H1 (cell line): Measurements from ENCODE around the gene SFRP2. TPM values are rescaled to one million over a fixed set of nuclear protein-coding genes. Genes with fewer than 3 reads are reported as not detected.
A peak's percentile ranks its signal among the peaks of the same experiment; 100 is the strongest.

Experiments used
- CTCF ChIA-PET: fragments of 300-600 bp; sonication (Branson Sonifier 250); formaldehyde crosslinking; loops from one replicate; lab custom pipeline; 2021; ENCODE audit not compliant: partially characterized antibody; lab: Charles Lee
- POLR2A ChIA-PET: fragments of 300-600 bp; sonication (Branson Sonifier 250); formaldehyde crosslinking; loops from one replicate; lab custom pipeline; 2021; ENCODE audit warnings: inconsistent platforms; ENCODE audit not compliant: partially characterized antibody; lab: Charles Lee
- DNase-seq, 2 experiments: peaks; one replicate each; pipeline versions ENCODE4 v3.0.0 to v3.0.0-alpha.2; 2010 to 2022; ENCODE audit warnings: low spot score in 2 of 2, low read depth in 1 of 2, mixed read lengths in 1 of 2
- FAIRE-seq: peaks from 2 replicates; lab custom pipeline; 2011; peaks lifted over from hg19 to GRCh38; lab: Jason Lieb, UNC
- H2AFZ ChIP-seq: 2 replicates; pipeline ENCODE4 v1.8.1; 2012; ENCODE audit warnings: low read length, inconsistent platforms
- H2AK5ac ChIP-seq: 2 replicates; pipeline ENCODE4 v1.6.1; 2013; ENCODE audit warnings: low read depth, low read length
- H2BK120ac ChIP-seq: replicated peaks from 2 replicates; pipeline ENCODE3; 2013; ENCODE audit warnings: low read depth, low read length, inconsistent platforms
- H2BK12ac ChIP-seq: 2 replicates; pipeline ENCODE4 v1.6.1; 2013; ENCODE audit warnings: low read depth, low read length
- H2BK15ac ChIP-seq: 2 replicates; pipeline ENCODE4 v1.6.1; 2013; ENCODE audit warnings: low read length
- H2BK20ac ChIP-seq: 2 replicates; pipeline ENCODE4 v1.6.1; 2013; ENCODE audit warnings: low read length
- H2BK5ac ChIP-seq: 2 replicates; pipeline ENCODE4 v1.6.1; 2013; ENCODE audit warnings: low read depth, low read length
- H3K14ac ChIP-seq: 2 replicates; pipeline ENCODE4 v1.6.1; 2013; ENCODE audit warnings: inconsistent platforms; ENCODE audit not compliant: insufficient read length
- H3K18ac ChIP-seq: 2 replicates; pipeline ENCODE4 v1.6.1; 2013; ENCODE audit warnings: low read length; ENCODE audit errors: extremely low read depth
- H3K23ac ChIP-seq: 2 replicates; pipeline ENCODE4 v1.6.1; 2013; ENCODE audit warnings: inconsistent platforms; ENCODE audit not compliant: insufficient read length
- H3K23me2 ChIP-seq: 2 replicates; pipeline ENCODE4 v1.6.1; 2013; ENCODE audit warnings: low read depth, low read length
- H3K27ac ChIP-seq: 2 replicates; pipeline ENCODE4 v1.6.1; 2011; ENCODE audit warnings: low read depth, low read length, inconsistent platforms
- H3K27me3 ChIP-seq, 4 experiments: replicated peaks in 1 of 4; 1 replicate in 1 of 4; 2 replicates in 3 of 4; pipeline versions ENCODE4 v1.6.1 to v1.8.1; 2011 to 2013; ENCODE audit warnings: low read length in 3 of 4, mild to moderate bottlenecking in 3 of 4, inconsistent platforms in 2 of 4, mixed read lengths in 2 of 4, moderate library complexity in 1 of 4; ENCODE audit not compliant: control insufficient read depth in 3 of 4, insufficient read depth in 3 of 4; ENCODE audit errors: extremely low read depth in 1 of 4
- H3K36me3 ChIP-seq, 4 experiments: 2 replicates each; pipeline versions ENCODE4 v1.6.1 to v1.8.1; 2011 to 2013; ENCODE audit warnings: mild to moderate bottlenecking in 4 of 4, low read length in 3 of 4, moderate library complexity in 2 of 4, control low read depth in 1 of 4, inconsistent platforms in 1 of 4; ENCODE audit not compliant: insufficient read depth in 4 of 4, control insufficient read depth in 2 of 4
- H3K4ac ChIP-seq: replicated peaks from 2 replicates; pipeline ENCODE3; 2013; ENCODE audit warnings: low read length, low read depth, mixed read lengths, inconsistent platforms; ENCODE audit not compliant: insufficient read length
- H3K4me1 ChIP-seq, 4 experiments: replicated peaks in 1 of 4; 1 replicate in 1 of 4; 2 replicates in 3 of 4; pipeline versions ENCODE4 v1.6.1 to v1.8.1; 2011 to 2013; ENCODE audit warnings: low read length in 3 of 4, inconsistent platforms in 2 of 4, mixed read lengths in 1 of 4; ENCODE audit not compliant: insufficient read depth in 4 of 4, control insufficient read depth in 3 of 4
- H3K4me2 ChIP-seq, 2 experiments: 2 replicates each; pipeline versions ENCODE4 v1.6.1 to v1.8.1; 2011 to 2013; ENCODE audit warnings: low read depth in 2 of 2, low read length in 2 of 2, control low read depth in 1 of 2, inconsistent platforms in 1 of 2, mild to moderate bottlenecking in 1 of 2; ENCODE audit not compliant: insufficient read depth in 1 of 2
- H3K4me3 ChIP-seq, 4 experiments: fragments of 200-600, 300-600 bp in 1 of 4; sonication (generic), shearing (Covaris generic), sonication (Bioruptor Twin) in 1 of 4; 2 replicates each; pipeline versions ENCODE4 v1.5.1 to v1.8.1; 2011 to 2016; ENCODE audit warnings: low read length in 4 of 4, low read depth in 3 of 4, control low read depth in 2 of 4, inconsistent platforms in 2 of 4, mild to moderate bottlenecking in 2 of 4, mixed read lengths in 1 of 4, moderate library complexity in 1 of 4; ENCODE audit not compliant: insufficient read depth in 2 of 4; ENCODE audit errors: extremely low read depth in 1 of 4
- H3K56ac ChIP-seq: replicated peaks from 2 replicates; pipeline ENCODE3; 2013; ENCODE audit warnings: low read depth, mild to moderate bottlenecking, mixed read lengths, low read length, inconsistent platforms; ENCODE audit not compliant: insufficient read length
- H3K79me1 ChIP-seq: 2 replicates; pipeline ENCODE4 v1.6.1; 2013; ENCODE audit warnings: low read depth, low read length, control low read depth
- H3K79me2 ChIP-seq, 2 experiments: 2 replicates each; pipeline versions ENCODE4 v1.6.1 to v1.8.1; 2012 to 2013; ENCODE audit warnings: low read length in 2 of 2, mild to moderate bottlenecking in 2 of 2, inconsistent platforms in 1 of 2; ENCODE audit not compliant: insufficient read depth in 2 of 2, control insufficient read depth in 1 of 2
- H3K9ac ChIP-seq, 4 experiments: replicated peaks in 1 of 4; 1 replicate in 1 of 4; 2 replicates in 3 of 4; pipeline versions ENCODE4 v1.6.1 to v1.8.1; 2011 to 2013; ENCODE audit warnings: low read depth in 3 of 4, low read length in 3 of 4, control low read depth in 2 of 4, mild to moderate bottlenecking in 2 of 4, moderate library complexity in 2 of 4, inconsistent platforms in 1 of 4; ENCODE audit errors: extremely low read depth in 1 of 4
- H3K9me3 ChIP-seq, 2 experiments: 2 replicates each; pipeline versions ENCODE4 v1.6.1 to v1.8.1; 2012 to 2013; ENCODE audit warnings: mild to moderate bottlenecking in 2 of 2, moderate library complexity in 2 of 2, control low read depth in 1 of 2, inconsistent platforms in 1 of 2, low read depth in 1 of 2, low read length in 1 of 2, mixed read lengths in 1 of 2; ENCODE audit not compliant: insufficient read depth in 2 of 2
- H4K20me1 ChIP-seq, 2 experiments: replicated peaks in 1 of 2; 2 replicates each; pipeline versions ENCODE3 to v1.8.1; 2011 to 2013; ENCODE audit warnings: inconsistent platforms in 2 of 2, low read length in 2 of 2, mild to moderate bottlenecking in 1 of 2; ENCODE audit not compliant: insufficient read depth in 2 of 2, control insufficient read depth in 1 of 2
- H4K5ac ChIP-seq: 2 replicates; pipeline ENCODE4 v1.6.1; 2013; ENCODE audit warnings: low read length, low read depth, mixed read lengths, inconsistent platforms; ENCODE audit not compliant: insufficient read length
- H4K8ac ChIP-seq: 2 replicates; pipeline ENCODE4 v1.8.0; 2013; ENCODE audit warnings: mild to moderate bottlenecking, moderate library complexity, low read length, inconsistent platforms; ENCODE audit not compliant: insufficient read depth; ENCODE audit errors: extremely low read depth
- H4K91ac ChIP-seq: replicated peaks from 2 replicates; pipeline ENCODE3; 2013; ENCODE audit warnings: low read length, mixed read lengths, inconsistent platforms; ENCODE audit not compliant: insufficient read length
- CBX5 ChIP-seq: fragments of 300-800, 300-1000 bp; sonication (generic); IDR thresholded peaks from 2 replicates; pipeline ENCODE4 v1.7.1; 2016; ENCODE audit warnings: antibody characterized with exemption, low read length, low read depth
- RAD21 ChIP-seq, 2 experiments: IDR thresholded peaks in 1 of 2; conservative IDR thresholded peaks in 1 of 2; 2 replicates each; pipeline ENCODE4 v1.6.1; 2011; ENCODE audit warnings: low read depth in 2 of 2, low read length in 2 of 2, improper control_type of control experiment in 1 of 2, inconsistent platforms in 1 of 2, mild to moderate bottlenecking in 1 of 2, moderate library complexity in 1 of 2
- SIRT6 ChIP-seq: IDR thresholded peaks from one replicate; pipeline ENCODE4 v1.7.1; 2012; ENCODE audit warnings: low read length, inconsistent platforms
- TCF12 ChIP-seq: IDR thresholded peaks from 2 replicates; pipeline ENCODE4 v1.6.1; 2011; ENCODE audit warnings: low read depth, mild to moderate bottlenecking, low read length
- WGBS, 2 experiments: shearing (Covaris generic) in 1 of 2; methylation state at CpG; one replicate each; pipeline versions ENCODE4 v1.1.6 to v1.1.7; 2013 to 2015; ENCODE audit warnings: low lambda C conversion rate in 2 of 2, mixed read lengths in 2 of 2, inconsistent platforms in 1 of 2, low coverage in 1 of 2, missing lambda C conversion rate in 1 of 2; ENCODE audit not compliant: insufficient replicate concordance in 2 of 2, insufficient coverage in 1 of 2, insufficient read length in 1 of 2; ENCODE audit errors: extremely low coverage in 1 of 2, missing lambda C conversion rate in 1 of 2; 5-methylcytosine and 5-hydroxymethylcytosine counted together
- polyA plus RNA-seq, 7 experiments: library from polyadenylated mRNA; depleted of rRNA in 3 of 7; stranded (reverse) in 5 of 7; unstranded in 2 of 7; fragments of >200 nt in 5 of 7; fragments of 200-250 nt in 2 of 7; gene quantifications; 1 replicate in 5 of 7; 2 replicates in 1 of 7; 4 replicates in 1 of 7; pipeline versions ENCODE4 v1.2.1 to v1.2.3, GENCODE V29; 2011 to 2013; ENCODE audit warnings: missing spikeins in 2 of 7, mixed read lengths in 2 of 7
- total RNA-seq: library from RNA; stranded (reverse); fragmentation: NEBNext Ultra II Directional; extraction: Animal tissue kit (Norgen Biotek cat#: 25700); gene quantifications from 2 replicates; pipeline ENCODE4 v1.2.1, GENCODE V29; 2021
- TF ChIP-seq, protein P1 (sequence below): IDR thresholded peaks from 2 replicates; pipeline ENCODE4 v1.6.1; 2012; ENCODE audit warnings: inconsistent platforms
- TF ChIP-seq, protein P2 (sequence below), 3 experiments: IDR thresholded peaks; 1 replicate in 2 of 3; 2 replicates in 1 of 3; pipeline versions ENCODE4 v1.5.1 to v1.6.1; 2011; ENCODE audit warnings: low read length in 3 of 3, mild to moderate bottlenecking in 3 of 3, inconsistent platforms in 2 of 3, low read depth in 1 of 3, moderate library complexity in 1 of 3; ENCODE audit not compliant: insufficient read depth in 1 of 3; ENCODE audit errors: control extremely low read depth in 1 of 3
- TF ChIP-seq, protein P3 (sequence below): IDR thresholded peaks from 2 replicates; pipeline ENCODE4 v1.6.1; 2011; ENCODE audit warnings: low read length, improper control_type of control experiment

SFRP2 gene
- total and polyA plus RNA-seq, 2 of the 8 experiments (the other 6 are each of a cell fraction or from before 2014, with no cell fraction given) = 108 to 342 TPM

DNA sequence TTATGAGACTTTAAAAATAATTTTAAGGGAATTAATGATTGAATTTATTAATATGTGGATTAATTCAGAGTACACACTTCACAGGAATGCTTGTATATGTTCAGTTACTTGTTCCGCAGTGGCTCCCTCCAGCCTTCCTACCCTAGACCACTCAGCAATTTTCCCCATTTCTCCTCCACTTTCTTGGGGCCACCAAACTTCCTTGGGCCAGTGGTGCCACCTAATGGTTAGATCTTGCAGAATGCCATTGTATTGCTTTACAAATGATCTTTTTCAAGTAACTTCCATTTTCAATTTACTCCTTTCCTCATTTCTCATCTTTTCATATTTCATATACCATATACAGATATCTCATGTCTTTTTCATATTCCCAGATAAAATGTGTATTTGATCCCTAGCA is 25.5 kb downstream of the SFRP2 start:
- Histone ChIP-seq H4K5ac (no peak overlapping the region), H3K23ac (no peak overlapping the region), H3K18ac (no peak overlapping the region), H2BK120ac (no peak overlapping the region), H3K79me2 (no peaks in the 10 kb centered on the region), H3K4me2 (no peak overlapping the region), H3K56ac (no peak overlapping the region), H4K8ac (no peak overlapping the region), H3K14ac (no peak overlapping the region), H2BK12ac (no peak overlapping the region), H2BK20ac (no peak overlapping the region), H3K27me3 (peaks cover 0 to 4% (median 0%) of the 10 kb centered on the region in 4 experiments; a peak in 4 of 7 replicates), H3K4me1 (peaks cover 1 to 14% (median 12%) of the 10 kb centered on the region in 4 experiments; a peak in 6 of 7 replicates), H3K23me2 (peaks cover 11% of the 10 kb centered on the region), H2AK5ac (no peak overlapping the region), H3K27ac (no peak overlapping the region), H3K9ac (no peak overlapping the region), H3K4me3 (no peak overlapping the region), H3K36me3 (no peaks in the 10 kb centered on the region), H3K4ac (no peak overlapping the region), H2BK5ac (no peak overlapping the region), H3K79me1 (no peaks in the 10 kb centered on the region; the same call in 1 of the 2 replicates), H4K91ac (no peak overlapping the region), H3K9me3 (no peaks in the 10 kb centered on the region), H2AFZ (no peak overlapping the region), H4K20me1 (peaks cover 0 to 1% of the 10 kb centered on the region in 2 experiments), H2BK15ac (no peak overlapping the region)
- TF ChIP-seq, protein P1, sequence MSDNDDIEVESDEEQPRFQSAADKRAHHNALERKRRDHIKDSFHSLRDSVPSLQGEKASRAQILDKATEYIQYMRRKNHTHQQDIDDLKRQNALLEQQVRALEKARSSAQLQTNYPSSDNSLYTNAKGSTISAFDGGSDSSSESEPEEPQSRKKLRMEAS = no peak
- TF ChIP-seq SIRT6 (no peak), TCF12 (no peak), CBX5 (no peak), RAD21 (IDR thresholded peaks at IDR 0.05 in 1 of 2, conservative IDR thresholded peaks at IDR 0.05 in 1 of 2; ENCODE audit: low read depth in 2 of 2, low read length in 2 of 2) (peak; percentile 73 to 76)
- TF ChIP-seq, protein P2, sequence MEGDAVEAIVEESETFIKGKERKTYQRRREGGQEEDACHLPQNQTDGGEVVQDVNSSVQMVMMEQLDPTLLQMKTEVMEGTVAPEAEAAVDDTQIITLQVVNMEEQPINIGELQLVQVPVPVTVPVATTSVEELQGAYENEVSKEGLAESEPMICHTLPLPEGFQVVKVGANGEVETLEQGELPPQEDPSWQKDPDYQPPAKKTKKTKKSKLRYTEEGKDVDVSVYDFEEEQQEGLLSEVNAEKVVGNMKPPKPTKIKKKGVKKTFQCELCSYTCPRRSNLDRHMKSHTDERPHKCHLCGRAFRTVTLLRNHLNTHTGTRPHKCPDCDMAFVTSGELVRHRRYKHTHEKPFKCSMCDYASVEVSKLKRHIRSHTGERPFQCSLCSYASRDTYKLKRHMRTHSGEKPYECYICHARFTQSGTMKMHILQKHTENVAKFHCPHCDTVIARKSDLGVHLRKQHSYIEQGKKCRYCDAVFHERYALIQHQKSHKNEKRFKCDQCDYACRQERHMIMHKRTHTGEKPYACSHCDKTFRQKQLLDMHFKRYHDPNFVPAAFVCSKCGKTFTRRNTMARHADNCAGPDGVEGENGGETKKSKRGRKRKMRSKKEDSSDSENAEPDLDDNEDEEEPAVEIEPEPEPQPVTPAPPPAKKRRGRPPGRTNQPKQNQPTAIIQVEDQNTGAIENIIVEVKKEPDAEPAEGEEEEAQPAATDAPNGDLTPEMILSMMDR (IDR thresholded peaks at IDR 0.05; ENCODE audit: control extremely low read depth in 1 of 3, insufficient read depth in 1 of 3, low read depth in 1 of 3, low read length in 3 of 3) = peak; percentile 18 to 75 (median 70)
- TF ChIP-seq, protein P3, sequence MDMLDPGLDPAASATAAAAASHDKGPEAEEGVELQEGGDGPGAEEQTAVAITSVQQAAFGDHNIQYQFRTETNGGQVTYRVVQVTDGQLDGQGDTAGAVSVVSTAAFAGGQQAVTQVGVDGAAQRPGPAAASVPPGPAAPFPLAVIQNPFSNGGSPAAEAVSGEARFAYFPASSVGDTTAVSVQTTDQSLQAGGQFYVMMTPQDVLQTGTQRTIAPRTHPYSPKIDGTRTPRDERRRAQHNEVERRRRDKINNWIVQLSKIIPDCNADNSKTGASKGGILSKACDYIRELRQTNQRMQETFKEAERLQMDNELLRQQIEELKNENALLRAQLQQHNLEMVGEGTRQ = no peak
- DNase-seq (peak in 1 of 2 experiments; percentile 66), FAIRE-seq (peak; percentile 82)
- ChIA-PET POLR2A (interaction anchor here (1.9 to 2.1 kb wide), 2 partner anchors 20 to 27 kb away, joined by 10 to 13 read pairs; no protein-coding TSS in a partner anchor), CTCF (interaction anchor here (0.8 to 3.8 kb wide), 16 partner anchors 11 to 685 kb away, joined by 3 to 17 read pairs (median 5); partner anchors contain the start of gene TLR2)
- WGBS, 2 experiments = 78% methylated on average over 1 of the region's 1 CpG; no CpG with 5 or more reads in 1 of the 2 experiments
